ENCODE results near the gene STOML2.

Gene STOML2

DNA sequence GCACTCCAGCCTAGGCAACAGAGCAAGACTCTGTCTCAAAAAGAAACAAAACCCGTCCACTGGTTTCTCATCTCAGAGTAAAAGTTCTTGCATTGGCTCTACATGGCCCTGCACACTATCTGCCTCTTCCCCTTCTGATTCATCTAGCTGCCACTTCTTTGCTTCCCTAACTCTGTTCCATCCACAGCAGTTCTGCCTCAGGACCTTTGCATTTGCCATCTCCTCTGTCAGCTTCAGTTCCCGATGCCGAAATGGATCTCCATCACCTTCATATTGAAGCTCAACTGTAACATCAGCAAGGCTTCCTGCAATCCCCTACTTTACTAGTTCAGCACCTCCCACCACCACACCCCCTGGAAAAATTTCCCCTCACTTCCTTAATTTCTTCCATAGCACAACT is 5.4 kb downstream of the STOML2 start:
- no peaks in the 10 kb centered on the region for H3F3A ChIP-seq (ENCODE audit: insufficient read depth, low read length)
- H3K4me3 ChIP-seq (ENCODE audit: low read depth, low read length, poor library complexity, severe bottlenecking) = no peak overlapping the region
- no peak overlapping the region for H3K9ac ChIP-seq (ENCODE audit: low read length)
- no peak overlapping the region for H3K4me2 ChIP-seq (ENCODE audit: low read length)
- H3K9me2 ChIP-seq (ENCODE audit: low read depth, low read length) = no peaks in the 10 kb centered on the region
- TF ChIP-seq EZH2 (IDR thresholded peaks at IDR 0.05; ENCODE audit: borderline replicate concordance, low read length) = no peak
- TF ChIP-seq, protein P1, sequence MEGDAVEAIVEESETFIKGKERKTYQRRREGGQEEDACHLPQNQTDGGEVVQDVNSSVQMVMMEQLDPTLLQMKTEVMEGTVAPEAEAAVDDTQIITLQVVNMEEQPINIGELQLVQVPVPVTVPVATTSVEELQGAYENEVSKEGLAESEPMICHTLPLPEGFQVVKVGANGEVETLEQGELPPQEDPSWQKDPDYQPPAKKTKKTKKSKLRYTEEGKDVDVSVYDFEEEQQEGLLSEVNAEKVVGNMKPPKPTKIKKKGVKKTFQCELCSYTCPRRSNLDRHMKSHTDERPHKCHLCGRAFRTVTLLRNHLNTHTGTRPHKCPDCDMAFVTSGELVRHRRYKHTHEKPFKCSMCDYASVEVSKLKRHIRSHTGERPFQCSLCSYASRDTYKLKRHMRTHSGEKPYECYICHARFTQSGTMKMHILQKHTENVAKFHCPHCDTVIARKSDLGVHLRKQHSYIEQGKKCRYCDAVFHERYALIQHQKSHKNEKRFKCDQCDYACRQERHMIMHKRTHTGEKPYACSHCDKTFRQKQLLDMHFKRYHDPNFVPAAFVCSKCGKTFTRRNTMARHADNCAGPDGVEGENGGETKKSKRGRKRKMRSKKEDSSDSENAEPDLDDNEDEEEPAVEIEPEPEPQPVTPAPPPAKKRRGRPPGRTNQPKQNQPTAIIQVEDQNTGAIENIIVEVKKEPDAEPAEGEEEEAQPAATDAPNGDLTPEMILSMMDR (IDR thresholded peaks at IDR 0.05; ENCODE audit: low read length) = no peak
- no peaks in the 10 kb centered on the region for H4K20me1 ChIP-seq (ENCODE audit: insufficient read depth, low read length)
- no peaks in the 10 kb centered on the region for H3K27me3 ChIP-seq (ENCODE audit: insufficient read depth, low read length)
- no peaks in the 10 kb centered on the region for H3K9me3 ChIP-seq (ENCODE audit: low read length)
- H3K27ac ChIP-seq (ENCODE audit: low read depth, low read length, poor library complexity, severe bottlenecking) = no peak overlapping the region
- H3K4me1 ChIP-seq (ENCODE audit: insufficient read depth, low read length, severe bottlenecking) = peaks cover 29% of the 10 kb centered on the region
- peaks cover 37% of the 10 kb centered on the region for H3K36me3 ChIP-seq (ENCODE audit: insufficient read depth, low read length)
- peaks cover 6% of the 10 kb centered on the region for H3K79me2 ChIP-seq (ENCODE audit: insufficient read depth, low read length)
- H2AFZ ChIP-seq (ENCODE audit: low read length) = no peak overlapping the region

DNA sequence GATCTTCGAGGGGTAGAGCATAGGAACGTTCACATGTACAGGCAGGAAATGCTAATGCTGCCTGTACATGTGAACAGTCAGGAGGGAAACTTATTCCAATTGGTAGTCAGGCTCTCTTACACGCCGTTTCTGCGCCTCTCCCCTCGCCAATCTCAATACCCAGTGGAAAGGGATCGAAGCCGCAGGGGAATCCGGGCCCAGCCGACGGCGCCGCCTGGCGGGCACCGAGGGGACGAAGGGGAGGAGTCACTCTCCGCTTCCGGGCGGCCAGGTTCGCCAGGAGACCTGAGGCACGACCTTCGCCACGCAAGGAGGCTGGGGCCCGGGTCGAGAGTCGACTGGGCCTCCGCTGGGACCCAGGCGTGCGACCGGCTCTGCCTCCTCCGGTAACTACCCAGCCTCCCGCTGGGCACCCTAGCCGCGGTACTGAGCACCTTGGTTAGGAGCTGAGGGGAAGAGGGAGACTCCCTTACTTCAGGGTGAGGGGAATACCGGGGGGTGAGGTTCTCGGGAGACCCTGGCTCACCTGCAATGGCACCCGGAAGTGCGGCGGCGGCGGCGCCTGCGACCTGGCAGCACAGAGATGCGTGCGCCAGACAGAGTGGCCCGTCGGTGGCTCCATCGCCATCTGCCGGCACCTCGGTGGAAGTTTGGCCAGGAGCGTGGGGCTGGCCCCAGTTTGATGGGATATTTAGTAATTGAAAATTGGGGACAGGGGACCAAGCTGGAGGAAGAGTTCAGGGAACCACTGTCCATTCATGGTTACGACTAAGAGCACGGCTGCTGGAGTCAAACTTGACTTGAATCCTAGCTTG is 6.7 kb downstream of the STOML2 start, which contains the start of gene PIGO:
Gene PIGO (minus strand): TSS at position 557 of the 815 bp plus-strand sequence. CDS start 1,026 bp downstream, outside the sequence.
- peak within 1 kb of the TSS; percentile 84 for H3K4me2 ChIP-seq (ENCODE audit: low read length)
- H4K20me1 ChIP-seq (ENCODE audit: insufficient read depth, low read length) = no peaks in the 10 kb centered on the region
- peak within 1 kb of the TSS; percentile 69 for H3K4me3 ChIP-seq (ENCODE audit: low read depth, low read length, poor library complexity, severe bottlenecking)
- no peaks in the 10 kb centered on the region for H3K79me2 ChIP-seq (ENCODE audit: insufficient read depth, low read length)
- H3K9ac ChIP-seq (ENCODE audit: low read length) = peak within 1 kb of the TSS; percentile 80
- H3K4me1 ChIP-seq (ENCODE audit: insufficient read depth, low read length, severe bottlenecking) = peaks cover 17% of the 10 kb centered on the region
- no peaks in the 10 kb centered on the region for H3K27me3 ChIP-seq (ENCODE audit: insufficient read depth, low read length)
- no peak for TF ChIP-seq EZH2 (IDR thresholded peaks at IDR 0.05; ENCODE audit: borderline replicate concordance, low read length)
- TF ChIP-seq, protein P1 (IDR thresholded peaks at IDR 0.05; ENCODE audit: low read length) = peak; percentile 65
- H3K9me3 ChIP-seq (ENCODE audit: low read length) = no peaks in the 10 kb centered on the region
- no peaks in the 10 kb centered on the region for H3F3A ChIP-seq (ENCODE audit: insufficient read depth, low read length)
- H3K9me2 ChIP-seq (ENCODE audit: low read depth, low read length) = no peaks in the 10 kb centered on the region
- H2AFZ ChIP-seq (ENCODE audit: low read length) = no peak within 1 kb of the TSS
- H3K36me3 ChIP-seq (ENCODE audit: insufficient read depth, low read length) = peaks cover 42% of the 10 kb centered on the region
- H3K27ac ChIP-seq (ENCODE audit: low read depth, low read length, poor library complexity, severe bottlenecking) = peak within 1 kb of the TSS; percentile 80

DNA sequence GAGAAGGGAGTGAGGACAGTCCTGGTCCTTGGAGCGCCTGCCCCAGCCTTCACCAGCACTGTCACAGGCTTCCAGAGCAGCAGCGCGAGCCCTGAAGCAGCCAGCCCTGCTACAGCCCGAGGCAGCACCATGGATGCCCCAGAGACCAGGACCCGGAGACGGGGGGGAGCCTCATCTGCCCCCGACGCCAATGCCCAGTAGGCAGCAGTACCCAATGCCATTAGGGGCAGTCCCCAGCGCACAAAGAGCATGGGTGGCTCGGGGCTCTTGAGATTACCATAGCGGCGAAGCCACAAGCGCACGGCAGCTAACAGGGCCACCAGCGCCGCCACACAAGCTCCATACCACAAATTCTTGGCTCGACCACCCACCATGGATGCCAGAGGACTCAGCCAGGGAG is 11.4 kb downstream of the STOML2 start:
- H3K9me2 ChIP-seq (ENCODE audit: low read depth, low read length) = no peaks in the 10 kb centered on the region
- H3K9ac ChIP-seq (ENCODE audit: low read length) = no peak overlapping the region
- H3K4me1 ChIP-seq (ENCODE audit: insufficient read depth, low read length, severe bottlenecking) = peaks cover 12% of the 10 kb centered on the region
- H3K79me2 ChIP-seq (ENCODE audit: insufficient read depth, low read length) = no peaks in the 10 kb centered on the region
- H2AFZ ChIP-seq (ENCODE audit: low read length) = no peak overlapping the region
- H3K27ac ChIP-seq (ENCODE audit: low read depth, low read length, poor library complexity, severe bottlenecking) = no peak overlapping the region
- TF ChIP-seq, protein P1 (IDR thresholded peaks at IDR 0.05; ENCODE audit: low read length) = no peak
- TF ChIP-seq EZH2 (IDR thresholded peaks at IDR 0.05; ENCODE audit: borderline replicate concordance, low read length) = no peak
- H3F3A ChIP-seq (ENCODE audit: insufficient read depth, low read length) = no peaks in the 10 kb centered on the region
- H4K20me1 ChIP-seq (ENCODE audit: insufficient read depth, low read length) = no peaks in the 10 kb centered on the region
- no peak overlapping the region for H3K4me2 ChIP-seq (ENCODE audit: low read length)
- H3K36me3 ChIP-seq (ENCODE audit: insufficient read depth, low read length) = peaks cover 54% of the 10 kb centered on the region
- no peaks in the 10 kb centered on the region for H3K9me3 ChIP-seq (ENCODE audit: low read length)
- no peaks in the 10 kb centered on the region for H3K27me3 ChIP-seq (ENCODE audit: insufficient read depth, low read length)
- no peak overlapping the region for H3K4me3 ChIP-seq (ENCODE audit: low read depth, low read length, poor library complexity, severe bottlenecking)
